Bronchial epithelial cell (primary cell): ENCODE data around the gene DBF4B. TPM values are rescaled to one million over a fixed set of nuclear protein-coding genes. Genes with fewer than 3 reads are reported as not detected.
A peak's percentile ranks its signal among the peaks of the same experiment; 100 is the strongest.

ENCODE experiments used
- DNase-seq: peaks from one replicate; pipeline ENCODE4 v3.0.0-alpha.2; 2010; ENCODE audit warnings: low read depth
- FAIRE-seq: peaks from 2 replicates; lab custom pipeline; 2011; peaks lifted over from hg19 to GRCh38; lab: Jason Lieb, UNC
- H3K27me3 ChIP-seq: 2 replicates; pipeline ENCODE4 v1.5.1; 2011; ENCODE audit warnings: low read length; ENCODE audit not compliant: control insufficient read depth, insufficient read depth
- H3K36me3 ChIP-seq: 2 replicates; pipeline ENCODE4 v1.5.1; 2011; ENCODE audit warnings: low read length; ENCODE audit not compliant: control insufficient read depth, insufficient read depth
- H3K4me3 ChIP-seq: 2 replicates; pipeline ENCODE4 v1.5.1; 2011; ENCODE audit warnings: mild to moderate bottlenecking, low read depth, low read length, control low read depth
- total RNA-seq: library from RNA; depleted of rRNA; stranded (reverse); fragments of >200 nt; gene quantifications from 2 replicates; pipeline ENCODE4 v1.2.1, GENCODE V29; 2014
- TF ChIP-seq, protein P1 (sequence below): IDR thresholded peaks from 2 replicates; pipeline ENCODE4 v1.5.1; 2011; ENCODE audit warnings: mild to moderate bottlenecking, moderate library complexity, low read length, control low read depth, inconsistent platforms; ENCODE audit not compliant: insufficient read depth, severe bottlenecking

Gene DBF4B
- total RNA-seq, 1 donor from 2014 or later, result 0.79 TPM

DNA sequence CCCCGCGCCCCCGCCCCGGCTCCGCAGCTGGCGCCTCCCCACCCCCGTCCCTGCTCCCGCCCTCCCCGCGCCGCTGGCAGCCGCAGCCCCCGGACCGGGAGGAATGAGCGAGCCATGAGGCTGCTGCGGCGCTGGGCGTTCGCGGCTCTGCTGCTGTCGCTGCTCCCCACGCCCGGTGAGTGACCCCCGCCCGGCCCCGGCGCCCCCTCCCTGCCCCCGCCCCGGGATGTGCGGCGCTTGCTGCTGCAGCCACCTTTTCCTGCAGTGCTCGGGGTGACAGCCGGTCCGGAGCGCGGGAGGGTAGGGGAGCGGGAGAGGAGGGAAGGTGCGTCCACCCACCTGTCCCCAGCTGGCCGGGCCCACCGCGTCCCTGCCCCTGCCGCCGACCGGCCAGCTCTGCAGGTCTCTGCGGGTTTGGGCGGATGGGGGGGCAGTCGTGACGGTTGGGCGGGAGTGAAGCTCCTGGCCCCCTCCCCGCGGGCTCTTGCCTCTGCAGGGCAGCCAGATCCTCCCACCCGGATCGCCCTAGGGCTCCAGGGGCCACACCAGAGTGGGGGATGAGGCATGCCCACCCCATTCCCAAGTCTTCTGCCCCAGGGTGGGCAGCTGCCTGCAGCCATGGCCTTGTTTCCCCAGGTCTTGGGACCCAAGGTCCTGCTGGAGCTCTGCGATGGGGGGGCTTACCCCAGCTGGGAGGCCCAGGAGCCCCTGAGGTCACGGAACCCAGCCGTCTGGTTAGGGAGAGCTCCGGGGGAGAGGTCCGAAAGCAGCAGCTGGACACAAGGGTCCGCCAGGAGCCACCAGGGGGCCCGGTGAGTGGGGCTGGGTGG is 50.8 kb downstream of the DBF4B start:
- TF ChIP-seq, protein P1, sequence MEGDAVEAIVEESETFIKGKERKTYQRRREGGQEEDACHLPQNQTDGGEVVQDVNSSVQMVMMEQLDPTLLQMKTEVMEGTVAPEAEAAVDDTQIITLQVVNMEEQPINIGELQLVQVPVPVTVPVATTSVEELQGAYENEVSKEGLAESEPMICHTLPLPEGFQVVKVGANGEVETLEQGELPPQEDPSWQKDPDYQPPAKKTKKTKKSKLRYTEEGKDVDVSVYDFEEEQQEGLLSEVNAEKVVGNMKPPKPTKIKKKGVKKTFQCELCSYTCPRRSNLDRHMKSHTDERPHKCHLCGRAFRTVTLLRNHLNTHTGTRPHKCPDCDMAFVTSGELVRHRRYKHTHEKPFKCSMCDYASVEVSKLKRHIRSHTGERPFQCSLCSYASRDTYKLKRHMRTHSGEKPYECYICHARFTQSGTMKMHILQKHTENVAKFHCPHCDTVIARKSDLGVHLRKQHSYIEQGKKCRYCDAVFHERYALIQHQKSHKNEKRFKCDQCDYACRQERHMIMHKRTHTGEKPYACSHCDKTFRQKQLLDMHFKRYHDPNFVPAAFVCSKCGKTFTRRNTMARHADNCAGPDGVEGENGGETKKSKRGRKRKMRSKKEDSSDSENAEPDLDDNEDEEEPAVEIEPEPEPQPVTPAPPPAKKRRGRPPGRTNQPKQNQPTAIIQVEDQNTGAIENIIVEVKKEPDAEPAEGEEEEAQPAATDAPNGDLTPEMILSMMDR, result no peak
- H3K27me3 ChIP-seq, result peaks cover 28% of the 10 kb centered on the region

DNA sequence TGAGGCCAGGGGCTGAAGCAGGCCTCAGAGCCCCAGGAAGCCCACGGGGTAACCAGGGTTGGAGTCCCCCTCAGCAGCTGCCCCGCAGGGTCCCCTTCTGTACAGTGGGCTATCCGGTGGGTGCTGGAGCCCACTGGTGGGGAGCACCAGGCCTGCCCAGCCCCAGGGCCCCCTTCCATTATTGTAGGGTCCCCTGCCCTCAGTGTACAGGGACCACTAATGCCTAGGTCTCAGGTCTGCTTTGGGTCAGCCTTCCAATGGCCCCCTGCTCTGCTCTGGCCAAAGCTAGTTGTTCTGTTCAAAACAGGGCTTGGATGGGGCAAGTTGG is 51.4 kb downstream of the DBF4B start:
- no peak overlapping the region for H3K4me3 ChIP-seq
- DNase-seq (no peak), FAIRE-seq (no peak)
- TF ChIP-seq, protein P1, result no peak
- H3K27me3 ChIP-seq, result peaks cover 28% of the 10 kb centered on the region
- H3K36me3 ChIP-seq, result no peaks in the 10 kb centered on the region

More for the DNA sequence above, 50.8 kb downstream of the DBF4B start:
- no peak for DNase-seq
- Histone ChIP-seq H3K36me3 (no peaks in the 10 kb centered on the region), H3K4me3 (peak overlapping the region; percentile 4)
- FAIRE-seq, result no peak

DNA sequence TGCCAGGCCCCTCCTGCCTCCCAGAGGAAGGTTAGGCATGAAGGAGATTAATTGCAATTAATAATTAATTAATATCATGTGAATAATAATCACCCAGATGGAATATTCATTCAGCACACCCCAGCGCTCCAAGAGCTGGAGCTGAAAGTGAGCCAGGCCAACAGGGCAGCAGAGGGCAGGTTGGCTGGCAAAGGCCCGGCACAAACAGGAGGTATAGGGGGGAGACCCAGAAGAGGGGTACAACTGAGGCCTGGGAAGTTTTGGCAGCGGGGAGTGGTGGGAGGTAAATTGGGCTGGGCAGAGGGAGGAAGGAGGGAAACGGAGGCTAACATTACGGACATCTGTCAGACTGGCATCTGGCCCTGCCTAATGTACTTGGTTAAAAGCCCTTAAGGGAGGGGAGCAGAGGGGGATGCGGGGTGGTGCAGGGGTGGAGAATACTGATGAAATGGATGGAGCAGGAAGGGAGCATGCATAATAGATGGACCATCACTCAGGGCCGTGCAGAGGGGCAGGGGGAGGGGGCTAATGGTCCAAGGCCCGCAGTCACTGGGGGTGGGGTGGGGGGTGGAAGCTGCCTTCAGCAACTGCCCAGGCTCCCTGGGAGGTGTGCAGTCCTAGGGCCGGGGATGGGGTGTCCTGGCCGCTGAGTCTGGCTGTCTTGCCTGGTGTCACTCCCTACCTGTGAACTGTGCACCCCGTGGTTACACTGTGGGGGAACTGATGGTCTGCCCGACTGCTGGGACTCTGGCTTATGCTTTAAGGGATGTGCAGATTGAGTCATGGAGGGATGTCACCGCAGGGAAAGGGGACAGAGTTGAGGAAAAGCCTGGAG is 52.2 kb downstream of the DBF4B start:
- TF ChIP-seq, protein P1, result no peak
- peak; percentile 72 for FAIRE-seq

DNA sequence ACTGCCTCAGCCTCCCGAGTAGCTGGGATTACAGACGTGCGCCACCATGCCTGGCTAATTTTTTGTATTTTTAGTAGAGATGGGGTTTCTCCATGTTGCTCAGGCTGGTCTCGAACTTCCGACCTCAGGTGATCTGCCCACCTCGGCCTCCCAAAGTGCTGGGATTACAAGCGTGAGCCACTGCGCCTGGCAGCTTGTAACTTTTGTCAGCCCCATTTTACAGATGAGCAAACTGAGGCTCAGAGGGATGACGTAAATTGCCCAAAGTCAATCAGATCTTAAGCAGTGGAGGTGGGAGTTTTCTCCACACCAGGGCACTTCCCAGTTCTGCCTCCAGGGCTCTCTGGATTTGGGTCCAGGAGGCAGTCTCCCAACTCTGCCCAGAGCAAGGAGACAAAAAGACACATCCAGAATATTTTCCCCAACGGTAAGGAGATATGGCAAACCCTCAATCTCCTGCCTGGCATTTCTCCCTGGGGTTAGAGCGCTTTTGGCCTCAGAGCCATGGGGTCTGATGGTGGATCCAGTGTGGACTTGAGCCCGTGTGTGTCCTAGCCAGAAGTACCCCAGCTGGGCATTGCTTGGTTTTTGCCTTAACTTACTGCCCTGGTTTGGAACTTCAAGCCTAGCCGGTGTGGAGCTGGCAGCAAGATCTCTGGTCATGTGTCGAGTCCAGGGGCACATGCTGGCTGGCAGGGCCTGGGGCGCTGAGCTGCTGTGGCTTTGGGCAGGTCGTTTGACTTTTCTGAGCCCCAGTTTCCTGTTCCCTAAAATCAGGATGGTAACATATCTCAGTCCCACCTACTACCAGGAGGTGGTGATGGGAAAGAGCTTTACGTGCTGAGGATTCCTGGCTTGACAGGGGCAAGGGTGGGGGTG is 53.7 kb downstream of the DBF4B start:
- peaks cover 37% of the 10 kb centered on the region for H3K27me3 ChIP-seq
- H3K4me3 ChIP-seq, result no peak overlapping the region
- DNase-seq (no peak), FAIRE-seq (peak; percentile 23)
- H3K36me3 ChIP-seq, result no peaks in the 10 kb centered on the region
- TF ChIP-seq, protein P1, result no peak

More for the DNA sequence above, 52.2 kb downstream of the DBF4B start:
- no peak for DNase-seq
- Histone ChIP-seq H3K4me3 (no peak overlapping the region), H3K36me3 (no peaks in the 10 kb centered on the region), H3K27me3 (peaks cover 28% of the 10 kb centered on the region)

DNA sequence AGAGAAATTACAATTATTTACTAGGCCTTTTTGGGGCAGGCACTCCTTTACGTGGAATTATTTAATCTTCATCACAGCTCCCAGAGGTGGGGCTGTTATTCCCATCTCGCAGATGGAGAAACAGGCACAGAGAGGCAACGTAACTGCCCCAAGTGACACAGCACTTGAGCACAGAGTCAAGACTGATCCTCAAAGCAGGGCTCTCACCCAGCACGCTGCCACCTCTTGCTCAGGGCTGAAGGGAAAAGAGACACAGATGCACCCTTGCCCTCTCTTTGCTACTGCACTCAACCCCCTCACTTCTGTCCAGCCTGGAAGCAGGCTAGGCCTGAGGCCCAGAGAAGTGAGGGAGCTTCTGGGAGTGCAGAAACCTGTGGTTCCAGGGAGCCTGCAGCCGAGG is 54.7 kb downstream of the DBF4B start:
- peaks cover 27% of the 10 kb centered on the region for H3K27me3 ChIP-seq
- DNase-seq (no peak), FAIRE-seq (no peak)
- TF ChIP-seq, protein P1, result no peak
- H3K36me3 ChIP-seq, result no peaks in the 10 kb centered on the region
- no peak overlapping the region for H3K4me3 ChIP-seq
